ENCODE results near the gene FGD6. TPM values are rescaled to one million over a fixed set of nuclear protein-coding genes. Genes with fewer than 3 reads are reported as not detected.

FGD6 gene
- 42.0 and 48.0 TPM in 2 replicates for polyA plus RNA-seq (2011; rRNA removed)
- 6.0 and 6.7 TPM in 2 replicates for polyA plus RNA-seq (2012; cell fraction: cytosol; rRNA removed)
- 10.5 and 17.1 TPM in 2 replicates for polyA plus RNA-seq (2012; cell fraction: nucleus; rRNA removed)
- polyA plus RNA-seq (2017; fragmentation: RNase III; extraction: RNeasy Plus Mini Kit Qiagen cat#74134 plus additional on column Dnase treatment), result 15.5 to 17.6 TPM (median 16.5 TPM) in 3 replicates
- polyA minus RNA-seq (2011; rRNA and poly(A)+ RNA removed), result 54.8 and 54.9 TPM in 2 replicates

- POLR2A ChIA-PET, result interaction anchor here (0.7 to 3.7 kb wide), 19 partner anchors 9 to 256 kb away, joined by 3 to 42 read pairs (median 5); partner anchors contain the start of genes METAP2, NDUFA12 and NR2C1
- ATAC-seq (peak; percentile 90 to 93), FAIRE-seq (peak; percentile 72), DNase-seq (ENCODE audit: low read depth in 1 of 2, low spot score in 1 of 2) (peak; percentile 95 to 99)
- peak within 1 kb of the TSS; percentile 70 for H3K4me2 ChIP-seq
- no peaks in the 10 kb centered on the region for H3K9me3 ChIP-seq
- CTCF ChIA-PET, result interaction anchor here (0.6 to 5.7 kb wide), 51 partner anchors 9 to 672 kb away, joined by 3 to 54 read pairs (median 5); partner anchors contain the start of gene NR2C1
- H3K27ac ChIP-seq, result peak within 1 kb of the TSS; percentile 91 to 93
- peak within 1 kb of the TSS; percentile 83 for H3K4me3 ChIP-seq
- peaks cover 57% of the 10 kb centered on the region; the same call in 2 of the 3 replicates for H3K4me1 ChIP-seq
- WGBS (ENCODE audit: missing lambda C conversion rate), result 1% methylated on average over 51 of the region's 75 CpGs
- TF ChIP-seq TP53 (CRISPR knock-in tag; IDR thresholded peaks at IDR 0.05) (no peak), RAD21 (conservative IDR thresholded peaks at IDR 0.05 in 1 of 2, IDR thresholded peaks at IDR 0.05 in 1 of 2) (peak; percentile 85 to 94), HES2 (IDR thresholded peaks at IDR 0.05) (no peak), ZNF302 (CRISPR knock-in tag; IDR thresholded peaks at IDR 0.05) (no peak), EHMT2 (IDR thresholded peaks at IDR 0.05; ENCODE audit: low read depth) (no peak), HOXA7 (CRISPR knock-in tag; IDR thresholded peaks at IDR 0.05) (no peak), JUNB (IDR thresholded peaks at IDR 0.05) (no peak), GATA3 (IDR thresholded peaks at IDR 0.05; ENCODE audit: borderline replicate concordance) (peak; percentile 18; the same call in 1 of the 2 replicates), REST (IDR thresholded peaks at IDR 0.05) (no peak), CHD2 (IDR thresholded peaks at IDR 0.05; ENCODE audit: low read length, partially characterized antibody) (no peak), FOSL2 (IDR thresholded peaks at IDR 0.05) (no peak), FOSL2 (CRISPR knock-in tag; IDR thresholded peaks at IDR 0.05) (0 out of 2 replicates have a peak, but pooled peaks have one; percentile 9), E2F6 (IDR thresholded peaks at IDR 0.05; ENCODE audit: borderline replicate concordance, low read depth) (peak; percentile 86; the same call in 1 of the 2 replicates), ATOH8 (CRISPR knock-in tag; IDR thresholded peaks at IDR 0.05; ENCODE audit: low read depth) (peak; percentile 72; the same call in 1 of the 2 replicates), POLR2A (IDR thresholded peaks at IDR 0.05; ENCODE audit: low read length) (peak; percentile 67), JUN (IDR thresholded peaks at IDR 0.05) (peak in 1 of 2 experiments; percentile 68; a peak in 2 of 5 replicates), CHD4 (IDR thresholded peaks at IDR 0.05; ENCODE audit: borderline replicate concordance) (no peak), CEBPB (IDR thresholded peaks at IDR 0.05) (no peak), NR3C1 (IDR thresholded peaks at IDR 0.05) (no peak), HDAC2 (IDR thresholded peaks at IDR 0.05) (no peak), EHF (CRISPR knock-in tag; IDR thresholded peaks at IDR 0.05) (peak; percentile 64; the same call in 1 of the 2 replicates), NPAS2 (CRISPR knock-in tag; IDR thresholded peaks at IDR 0.05; ENCODE audit: borderline replicate concordance) (no peak), BHLHE40 (IDR thresholded peaks at IDR 0.05; ENCODE audit: low read depth, low read length) (peak; percentile 63), ESRRA (IDR thresholded peaks at IDR 0.05; ENCODE audit: borderline replicate concordance, low read length) (no peak), MAX (IDR thresholded peaks at IDR 0.05) (peak; percentile 93), ELK1 (IDR thresholded peaks at IDR 0.05; ENCODE audit: low read depth, low read length) (no peak), FOXS1 (CRISPR knock-in tag; IDR thresholded peaks at IDR 0.05) (no peak), RNF2 (IDR thresholded peaks at IDR 0.05; ENCODE audit: borderline replicate concordance, low read depth) (no peak), MYC (IDR thresholded peaks at IDR 0.05; ENCODE audit: borderline replicate concordance, low read length) (peak; percentile 85; the same call in 1 of the 2 replicates), HMGXB4 (CRISPR knock-in tag; IDR thresholded peaks at IDR 0.05; ENCODE audit: borderline replicate concordance) (no peak), TFCP2L1 (CRISPR knock-in tag; IDR thresholded peaks at IDR 0.05) (no peak)
Observed at GRCh38 chr12:95217377-95218149, at the start of gene FGD6, which contains the start of gene VEZT. TSS of gene FGD6 (minus strand) at chr12:95217467. CDS start at chr12:95217240, 227 bp downstream. TSS of gene VEZT (plus strand) at chr12:95217807. CDS start at chr12:95217851, 44 bp downstream.
